TTC549 (cell line): ENCODE measurements around the gene C3orf52.

Experiments
- FAIRE-seq: peaks from 2 replicates; lab custom pipeline; 2012; peaks lifted over from hg19 to GRCh38; lab: Jason Lieb, UNC

Gene C3orf52

GRCh38 chr3:112119962-112120836 lies 34.0 kb downstream of the C3orf52 start:
- FAIRE-seq, result no peak

GRCh38 chr3:112121577-112122547 lies 35.7 kb downstream of the C3orf52 start:
- no peak for FAIRE-seq

- FAIRE-seq, result no peak
Measured at GRCh38 chr3:112122870-112123269, 36.7 kb downstream of the C3orf52 start.

GRCh38 chr3:112123548-112123947 lies 37.4 kb downstream of the C3orf52 start:
- FAIRE-seq, result no peak

GRCh38 chr3:112124907-112125607 lies 38.9 kb downstream of the C3orf52 start:
- FAIRE-seq, result no peak

GRCh38 chr3:112126511-112126911 lies 40.3 kb downstream of the C3orf52 start:
- no peak for FAIRE-seq

GRCh38 chr3:112127522-112128494 lies 41.6 kb downstream of the C3orf52 start:
- FAIRE-seq, result no peak

- no peak for FAIRE-seq
Measured at GRCh38 chr3:112128843-112129727, 42.9 kb downstream of the C3orf52 start.

GRCh38 chr3:112129925-112130637 lies 43.9 kb downstream of the C3orf52 start:
- no peak for FAIRE-seq

- no peak for FAIRE-seq
Measured at GRCh38 chr3:112130638-112130993, 44.4 kb downstream of the C3orf52 start.

GRCh38 chr3:112131111-112131510 lies 44.9 kb downstream of the C3orf52 start:
- no peak for FAIRE-seq

- no peak for FAIRE-seq
Measured at GRCh38 chr3:112132088-112132487, 45.9 kb downstream of the C3orf52 start.

GRCh38 chr3:112132554-112132953 lies 46.4 kb downstream of the C3orf52 start:
- FAIRE-seq, result no peak

GRCh38 chr3:112132975-112133448 lies 46.8 kb downstream of the C3orf52 start, which contains the start of gene GCSAM:
Gene GCSAM (minus strand): TSS chr3:112133248. CDS start chr3:112133120, 128 bp downstream.
- FAIRE-seq, result no peak

- FAIRE-seq, result no peak
Measured at GRCh38 chr3:112133626-112134334, 47.6 kb downstream of the C3orf52 start.

GRCh38 chr3:112134335-112135124 lies 48.3 kb downstream of the C3orf52 start:
- FAIRE-seq, result no peak

- no peak for FAIRE-seq
Measured at GRCh38 chr3:112136046-112136445, 49.9 kb downstream of the C3orf52 start.
